ENCODE data around the gene SLC9B2.

Gene SLC9B2

GRCh38 chr4:103019308-103020124 lies 57.0 kb downstream of the SLC9B2 start, which contains the start of gene SLC9B1:
Gene SLC9B1 (minus strand): TSS chr4:103019705. CDS start chr4:102991711, 27,994 bp downstream.
- TF ChIP-seq CTCF (conservative IDR thresholded peaks at IDR 0.05; ENCODE audit: low read length): no peak
- peak within 1 kb of the TSS; percentile 59 for H3K4me3 ChIP-seq (ENCODE audit: low read length)
- peak; percentile 98 for DNase-seq (ENCODE audit: low read depth)

GRCh38 chr4:103018391-103019307 lies 57.9 kb downstream of the SLC9B2 start:
- TF ChIP-seq CTCF (conservative IDR thresholded peaks at IDR 0.05; ENCODE audit: low read length): no peak
- DNase-seq (ENCODE audit: low read depth): peak; percentile 0
- peak overlapping the region; percentile 59 for H3K4me3 ChIP-seq (ENCODE audit: low read length)

GRCh38 chr4:103012551-103012950 lies 64.0 kb downstream of the SLC9B2 start:
- no peak overlapping the region for H3K4me3 ChIP-seq (ENCODE audit: low read length)
- TF ChIP-seq CTCF (conservative IDR thresholded peaks at IDR 0.05; ENCODE audit: low read length): no peak
- peak; percentile 25 for DNase-seq (ENCODE audit: low read depth)

- no peak for TF ChIP-seq CTCF (conservative IDR thresholded peaks at IDR 0.05; ENCODE audit: low read length)
- no peak overlapping the region for H3K4me3 ChIP-seq (ENCODE audit: low read length)
- peak; percentile 73 for DNase-seq (ENCODE audit: low read depth)
Observed at GRCh38 chr4:103012060-103012459, 64.5 kb downstream of the SLC9B2 start.

GRCh38 chr4:103011378-103012025 lies 65.1 kb downstream of the SLC9B2 start:
- no peak overlapping the region for H3K4me3 ChIP-seq (ENCODE audit: low read length)
- DNase-seq (ENCODE audit: low read depth): peak; percentile 67
- no peak for TF ChIP-seq CTCF (conservative IDR thresholded peaks at IDR 0.05; ENCODE audit: low read length)

GRCh38 chr4:103010804-103011203 lies 65.8 kb downstream of the SLC9B2 start:
- DNase-seq (ENCODE audit: low read depth): no peak
- H3K4me3 ChIP-seq (ENCODE audit: low read length): no peak overlapping the region
- TF ChIP-seq CTCF (conservative IDR thresholded peaks at IDR 0.05; ENCODE audit: low read length): no peak
